ENCODE data around the gene MRPL55. TPM values are rescaled to one million over a fixed set of nuclear protein-coding genes. Genes with fewer than 3 reads are reported as not detected.
A peak's percentile ranks its signal among the peaks of the same experiment; 100 is the strongest.

MRPL55 gene
- total RNA-seq, 1 experiment from 2014 or later: 343 TPM

GRCh38 chr1:228061411-228062084 lies 47.6 kb downstream of the MRPL55 start:
- DNase-seq (no peak), ATAC-seq (no peak)
- peaks cover 2% of the 10 kb centered on the region for H3F3A ChIP-seq (ENCODE audit: low read length, unreplicated experiment)
- H3K9me3 ChIP-seq (ENCODE audit: low read length): no peaks in the 10 kb centered on the region
- CTCF ChIA-PET: no interaction called here
- H4K20me1 ChIP-seq (ENCODE audit: low read length): no peaks in the 10 kb centered on the region
- peaks cover 4% of the 10 kb centered on the region; the same call in 1 of the 2 replicates for H3K27me3 ChIP-seq (ENCODE audit: low read length)
- H3K9me2 ChIP-seq (replicated peaks; ENCODE audit: low read length): no peaks in the 10 kb centered on the region
- POLR2A ChIA-PET (ENCODE audit: unreplicated experiment): no interaction called here
- H2AFZ ChIP-seq (ENCODE audit: low read length): no peak overlapping the region
- no peak overlapping the region for H3K4me3 ChIP-seq (ENCODE audit: low read length)
- H3K4me1 ChIP-seq (ENCODE audit: insufficient read depth, low read length): peaks cover 8% of the 10 kb centered on the region; the same call in 1 of the 2 replicates
- TF ChIP-seq EZH2 (IDR thresholded peaks at IDR 0.05; ENCODE audit: low read length, unreplicated experiment) (no peak), EZH2phosphoT487 (IDR thresholded peaks at IDR 0.05; ENCODE audit: borderline replicate concordance, low read length) (no peak), CTCF (conservative IDR thresholded peaks at IDR 0.05; ENCODE audit: low read depth, low read length) (no peak)
- BruUV-seq (replicated peaks): no TSS peak
- H3K9ac ChIP-seq (ENCODE audit: low read length): no peak overlapping the region
- no peaks in the 10 kb centered on the region for H3K79me2 ChIP-seq (ENCODE audit: low read length)
- intact Hi-C loops (cut with micrococcal nuclease): no loop called here
- no peak overlapping the region for H3K4me2 ChIP-seq (ENCODE audit: low read length)
- no peak overlapping the region for H3K27ac ChIP-seq (ENCODE audit: low read length)
- H3K36me3 ChIP-seq (ENCODE audit: low read depth, low read length): no peaks in the 10 kb centered on the region

GRCh38 chr1:228060458-228061190 lies 48.5 kb downstream of the MRPL55 start:
- Histone ChIP-seq H4K20me1 (ENCODE audit: low read length) (no peaks in the 10 kb centered on the region), H3K79me2 (ENCODE audit: low read length) (no peaks in the 10 kb centered on the region), H3K27me3 (ENCODE audit: low read length) (no peaks in the 10 kb centered on the region), H3K36me3 (ENCODE audit: low read depth, low read length) (no peaks in the 10 kb centered on the region), H3F3A (ENCODE audit: low read length, unreplicated experiment) (peaks cover 4% of the 10 kb centered on the region), H3K27ac (ENCODE audit: low read length) (no peak overlapping the region), H2AFZ (ENCODE audit: low read length) (peak overlapping the region; percentile 67), H3K4me3 (ENCODE audit: low read length) (peak overlapping the region; percentile 58), H3K4me1 (ENCODE audit: insufficient read depth, low read length) (peaks cover 8% of the 10 kb centered on the region; the same call in 1 of the 2 replicates), H3K9me2 (replicated peaks; ENCODE audit: low read length) (no peaks in the 10 kb centered on the region), H3K4me2 (ENCODE audit: low read length) (peak overlapping the region; percentile 73), H3K9ac (ENCODE audit: low read length) (peak overlapping the region; percentile 30), H3K9me3 (ENCODE audit: low read length) (no peaks in the 10 kb centered on the region)
- TSS peak; percentile 15 for BruUV-seq (replicated peaks)
- POLR2A ChIA-PET (ENCODE audit: unreplicated experiment): no interaction called here
- CTCF ChIA-PET: interaction anchor here (1.0 kb wide), 1 partner anchor 61 kb away, joined by 13 read pairs; no protein-coding TSS in a partner anchor
- intact Hi-C loops (cut with micrococcal nuclease): no loop called here
- no peak for DNase-seq
- 0 out of 2 replicates have a peak, but pooled peaks have one; percentile 5 for ATAC-seq
- TF ChIP-seq CTCF (conservative IDR thresholded peaks at IDR 0.05; ENCODE audit: low read depth, low read length) (peak; percentile 30; the same call in 1 of the 2 replicates), EZH2phosphoT487 (IDR thresholded peaks at IDR 0.05; ENCODE audit: borderline replicate concordance, low read length) (no peak)
